BLaER1 treated with 17β-estradiol and CSF1 and Interleukin-3, amounts not matched to agents 10 nM and 100 nM (cell line): Measurements from ENCODE around the gene RICTOR.
A peak's percentile ranks its signal among the peaks of the same experiment; 100 is the strongest.

Source experiments
- H3K27ac ChIP-seq, 11 experiments: shearing (Covaris generic); formaldehyde crosslinking; 2 replicates each; pipeline ENCODE4 v1.8.1; 2022
- H3K27me3 ChIP-seq, 11 experiments: shearing (Covaris generic); formaldehyde crosslinking; 2 replicates each; pipeline ENCODE4 v1.8.1; 2022
- H3K36me3 ChIP-seq, 11 experiments: shearing (Covaris generic); formaldehyde crosslinking; 2 replicates each; pipeline ENCODE4 v1.8.1; 2022
- H3K4me1 ChIP-seq, 10 experiments: shearing (Covaris generic); formaldehyde crosslinking; 2 replicates each; pipeline ENCODE4 v1.8.1; 2022
- H3K4me2 ChIP-seq, 11 experiments: shearing (Covaris generic); formaldehyde crosslinking; 2 replicates each; pipeline ENCODE4 v1.8.1; 2022
- H3K4me3 ChIP-seq, 10 experiments: shearing (Covaris generic); formaldehyde crosslinking; 2 replicates each; pipeline ENCODE4 v1.8.1; 2022
- H3K9ac ChIP-seq, 11 experiments: shearing (Covaris generic); formaldehyde crosslinking; 2 replicates each; pipeline ENCODE4 v1.8.1; 2022
- H3K9me3 ChIP-seq, 11 experiments: shearing (Covaris generic); formaldehyde crosslinking; replicated peaks in 1 of 11; 2 replicates each; pipeline ENCODE4 v1.8.1; 2022
- H4K20me1 ChIP-seq, 11 experiments: shearing (Covaris generic); formaldehyde crosslinking; 2 replicates each; pipeline ENCODE4 v1.8.1; 2022
- Cebpa-rat ChIP-seq, 11 experiments: shearing (Covaris generic); IDR thresholded peaks; 2 replicates each; pipeline ENCODE4 v1.8.1; 2022

RICTOR gene

DNA sequence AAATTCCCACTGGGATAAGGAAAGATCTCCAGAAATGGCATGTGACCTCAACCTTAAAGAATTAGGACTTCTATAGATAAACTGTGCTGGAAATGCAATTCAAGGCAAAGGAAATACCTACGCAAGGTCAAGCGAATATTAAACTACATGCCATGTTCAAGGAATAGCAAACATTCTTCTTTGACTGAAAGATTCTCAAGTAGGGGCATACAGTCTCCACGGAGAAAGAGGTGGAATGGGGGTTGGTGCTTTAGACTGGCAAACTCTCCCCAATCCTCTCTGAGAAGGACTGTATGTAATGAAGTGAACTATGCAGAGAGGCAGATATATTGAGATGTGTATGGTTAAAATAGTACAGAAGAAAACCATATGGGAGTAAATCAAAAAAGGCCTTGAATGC is 6.1 kb downstream of the RICTOR start:
- Histone ChIP-seq H3K27me3 (no peaks in the 10 kb centered on the region), H3K4me1 (peaks cover 15 to 19% (median 17%) of the 10 kb centered on the region in 10 experiments; a peak in 19 of 20 replicates), H3K9ac (no peak overlapping the region), H4K20me1 (peaks cover 26 to 97% (median 60%) of the 10 kb centered on the region in 11 experiments; a peak in 21 of 22 replicates), H3K4me2 (no peak overlapping the region), H3K27ac (no peak overlapping the region), H3K4me3 (no peak overlapping the region), H3K36me3 (peaks cover 51 to 68% (median 58%) of the 10 kb centered on the region in 11 experiments), H3K9me3 (peaks cover 25 to 52% (median 45%) of the 10 kb centered on the region in 11 experiments; a peak in 21 of 22 replicates)
- no peak for TF ChIP-seq Cebpa-rat (IDR thresholded peaks at IDR 0.05)

- Histone ChIP-seq H3K36me3 (peaks cover 46 to 59% (median 51%) of the 10 kb centered on the region in 11 experiments), H3K4me1 (peaks cover 0 to 7% (median 0%) of the 10 kb centered on the region in 10 experiments; a peak in 2 of 20 replicates), H3K9me3 (peaks cover 25 to 46% (median 39%) of the 10 kb centered on the region in 11 experiments; a peak in 21 of 22 replicates), H3K27ac (no peak overlapping the region), H3K27me3 (no peaks in the 10 kb centered on the region), H3K4me3 (no peak overlapping the region), H3K4me2 (no peak overlapping the region), H3K9ac (no peak overlapping the region), H4K20me1 (peaks cover 21 to 98% (median 58%) of the 10 kb centered on the region in 11 experiments; a peak in 21 of 22 replicates)
- no peak for TF ChIP-seq Cebpa-rat (IDR thresholded peaks at IDR 0.05)
Observed at GRCh38 chr5:39064450-39064849, 9.7 kb downstream of the RICTOR start.

- H3K4me2 ChIP-seq: no peak overlapping the region
- H3K4me3 ChIP-seq: no peak overlapping the region
- H4K20me1 ChIP-seq: peaks cover 19 to 99% (median 71%) of the 10 kb centered on the region in 11 experiments; a peak in 21 of 22 replicates
- H3K27ac ChIP-seq: no peak overlapping the region
- peaks cover 23 to 32% (median 28%) of the 10 kb centered on the region in 11 experiments; a peak in 21 of 22 replicates for H3K9me3 ChIP-seq
- H3K27me3 ChIP-seq: no peaks in the 10 kb centered on the region
- no peak overlapping the region for H3K9ac ChIP-seq
- H3K4me1 ChIP-seq: peaks cover 0 to 20% (median 11%) of the 10 kb centered on the region in 10 experiments; a peak in 11 of 20 replicates
- TF ChIP-seq Cebpa-rat (IDR thresholded peaks at IDR 0.05): no peak
- peaks cover 32 to 45% (median 37%) of the 10 kb centered on the region in 11 experiments for H3K36me3 ChIP-seq
Observed at GRCh38 chr5:39063037-39063436, 11.2 kb downstream of the RICTOR start.

DNA sequence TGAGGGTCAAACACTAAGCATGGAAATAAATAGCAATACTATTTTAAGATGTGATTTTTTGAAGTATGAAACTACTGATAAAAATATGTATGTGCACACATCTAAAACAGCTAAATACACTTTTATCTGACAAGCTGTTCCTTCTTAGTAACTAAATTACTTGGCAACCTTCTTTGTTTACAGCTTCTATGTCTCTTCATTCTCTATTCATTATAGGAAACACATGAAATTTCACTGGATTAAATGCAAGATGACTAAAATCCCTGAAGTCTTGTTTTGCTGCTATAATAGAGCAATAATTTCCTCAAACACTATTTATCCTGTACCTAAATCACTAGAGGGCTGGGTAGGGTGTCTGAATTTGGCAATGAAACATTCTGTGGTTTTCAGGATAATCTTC is 11.7 kb downstream of the RICTOR start:
- Histone ChIP-seq H3K27ac (no peak overlapping the region), H3K9ac (no peak overlapping the region), H3K9me3 (peaks cover 18 to 27% (median 23%) of the 10 kb centered on the region in 11 experiments; a peak in 21 of 22 replicates), H3K4me1 (peaks cover 0 to 25% (median 13%) of the 10 kb centered on the region in 10 experiments; a peak in 11 of 20 replicates), H4K20me1 (peaks cover 19 to 100% (median 74%) of the 10 kb centered on the region in 11 experiments; a peak in 21 of 22 replicates), H3K4me3 (no peak overlapping the region), H3K27me3 (no peaks in the 10 kb centered on the region), H3K36me3 (peaks cover 27 to 40% (median 32%) of the 10 kb centered on the region in 11 experiments), H3K4me2 (no peak overlapping the region)
- TF ChIP-seq Cebpa-rat (IDR thresholded peaks at IDR 0.05): no peak

DNA sequence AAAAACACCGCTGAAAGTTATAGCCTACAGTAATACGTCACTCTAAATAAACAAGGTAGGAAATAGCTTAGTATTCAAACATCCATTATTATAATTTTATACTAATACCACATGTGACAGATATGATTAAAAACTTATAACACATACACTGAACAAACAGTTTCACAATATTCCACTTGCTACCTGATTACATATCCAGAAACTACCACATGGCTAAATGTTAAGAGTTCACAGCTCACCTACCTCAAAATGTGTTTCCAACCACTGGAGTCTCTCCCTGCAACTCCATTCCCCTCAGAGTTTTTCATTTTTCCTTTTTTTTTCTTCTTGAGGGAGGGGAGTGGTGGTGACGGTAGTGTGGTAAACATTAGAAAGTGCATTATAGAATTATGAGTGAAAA is 12.1 kb downstream of the RICTOR start:
- H3K4me1 ChIP-seq: peaks cover 0 to 29% (median 13%) of the 10 kb centered on the region in 10 experiments; a peak in 11 of 20 replicates
- no peaks in the 10 kb centered on the region for H3K27me3 ChIP-seq
- H3K36me3 ChIP-seq: peaks cover 23 to 37% (median 28%) of the 10 kb centered on the region in 11 experiments
- H3K4me2 ChIP-seq: no peak overlapping the region
- no peak for TF ChIP-seq Cebpa-rat (IDR thresholded peaks at IDR 0.05)
- peaks cover 19 to 100% (median 74%) of the 10 kb centered on the region in 11 experiments; a peak in 21 of 22 replicates for H4K20me1 ChIP-seq
- no peak overlapping the region for H3K4me3 ChIP-seq
- H3K9me3 ChIP-seq: peaks cover 14 to 23% (median 19%) of the 10 kb centered on the region in 11 experiments; a peak in 21 of 22 replicates
- H3K27ac ChIP-seq: no peak overlapping the region
- no peak overlapping the region for H3K9ac ChIP-seq

DNA sequence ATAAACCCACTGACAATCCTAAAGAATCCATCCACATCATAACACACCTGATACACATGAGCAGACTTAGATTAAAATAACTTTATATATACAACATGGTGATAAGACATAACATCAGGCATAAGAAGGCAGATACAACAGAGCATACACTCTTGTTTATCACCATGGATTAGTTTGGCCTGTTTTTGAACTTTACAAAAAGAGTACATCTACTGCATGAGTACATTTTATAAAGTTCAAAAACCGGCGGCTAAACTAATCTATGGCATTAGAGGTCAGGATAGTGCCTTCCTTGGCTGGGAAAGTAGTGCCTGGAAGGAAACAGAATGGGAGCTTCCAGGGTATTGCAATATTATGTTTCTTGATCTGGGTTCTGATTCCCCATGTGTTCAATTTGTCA is 15.1 kb downstream of the RICTOR start:
- no peak for TF ChIP-seq Cebpa-rat (IDR thresholded peaks at IDR 0.05)
- no peak overlapping the region for H3K9ac ChIP-seq
- H3K27me3 ChIP-seq: no peaks in the 10 kb centered on the region
- no peak overlapping the region for H3K27ac ChIP-seq
- H3K4me3 ChIP-seq: no peak overlapping the region
- H3K9me3 ChIP-seq: peaks cover 0 to 6% (median 0%) of the 10 kb centered on the region in 11 experiments; a peak in 1 of 22 replicates
- peaks cover 0 to 100% (median 58%) of the 10 kb centered on the region in 11 experiments; a peak in 17 of 22 replicates for H4K20me1 ChIP-seq
- peaks cover 0 to 29% (median 13%) of the 10 kb centered on the region in 10 experiments; a peak in 11 of 20 replicates for H3K4me1 ChIP-seq
- H3K36me3 ChIP-seq: peaks cover 9 to 35% (median 17%) of the 10 kb centered on the region in 11 experiments
- H3K4me2 ChIP-seq: peak overlapping the region in 2 of 11 experiments; percentile 75 to 86; a peak in 1 of 22 replicates

DNA sequence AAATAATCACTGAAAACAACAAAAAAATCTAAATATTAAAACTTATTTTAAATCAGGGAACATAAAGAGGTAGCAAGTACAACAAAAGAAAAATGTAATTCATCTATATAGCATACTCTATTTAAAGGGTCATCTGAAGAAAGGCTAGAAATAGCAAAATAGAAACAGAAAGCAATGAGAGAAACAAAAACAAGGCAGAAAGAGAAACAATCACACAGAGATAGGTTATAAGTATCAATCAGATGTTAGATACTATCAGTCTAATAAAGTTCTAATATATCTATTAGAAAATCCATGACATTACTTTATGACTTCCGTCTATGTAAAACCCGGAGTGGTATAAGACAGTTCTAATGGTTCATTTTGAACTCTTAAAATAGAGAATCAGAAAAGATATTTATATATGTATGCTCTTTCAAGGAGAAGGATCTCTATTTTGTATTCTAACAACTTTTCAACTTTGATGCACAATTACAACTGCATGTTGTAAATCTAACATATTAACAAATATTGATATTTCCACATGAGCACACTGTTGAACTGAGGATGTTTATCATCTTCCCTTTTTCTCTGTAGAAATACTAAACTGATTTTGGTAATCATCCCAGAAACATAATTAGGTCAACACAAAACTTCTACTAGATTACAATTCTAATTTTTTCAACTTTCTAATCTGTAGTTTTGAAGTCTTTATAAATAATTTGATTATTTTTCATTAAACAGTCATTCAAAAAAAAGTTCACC is 15.8 kb downstream of the RICTOR start:
- H3K27ac ChIP-seq: peak overlapping the region in 7 of 11 experiments; percentile 39 to 52 (median 50); a peak in 13 of 22 replicates
- peak overlapping the region; percentile 54 to 86 (median 76); a peak in 19 of 22 replicates for H3K4me2 ChIP-seq
- TF ChIP-seq Cebpa-rat (IDR thresholded peaks at IDR 0.05): no peak
- peak overlapping the region; percentile 36 to 60 (median 48); a peak in 15 of 20 replicates for H3K4me3 ChIP-seq
- no peaks in the 10 kb centered on the region for H3K27me3 ChIP-seq
- H3K4me1 ChIP-seq: peaks cover 0 to 29% (median 13%) of the 10 kb centered on the region in 10 experiments; a peak in 11 of 20 replicates
- H3K9me3 ChIP-seq: peaks cover 0 to 7% (median 0%) of the 10 kb centered on the region in 11 experiments; a peak in 1 of 22 replicates
- peak overlapping the region in 7 of 11 experiments; percentile 27 to 64 (median 55); a peak in 8 of 22 replicates for H3K9ac ChIP-seq
- H3K36me3 ChIP-seq: peaks cover 9 to 35% (median 17%) of the 10 kb centered on the region in 11 experiments
- H4K20me1 ChIP-seq: peaks cover 0 to 96% (median 51%) of the 10 kb centered on the region in 11 experiments; a peak in 17 of 22 replicates

- Histone ChIP-seq H3K9me3 (peaks cover 0 to 7% (median 0%) of the 10 kb centered on the region in 11 experiments; a peak in 1 of 22 replicates), H3K27ac (peak overlapping the region in 8 of 11 experiments; percentile 7 to 52 (median 50); a peak in 12 of 22 replicates), H3K9ac (peak overlapping the region in 7 of 11 experiments; percentile 27 to 64 (median 55); a peak in 8 of 22 replicates), H3K27me3 (no peaks in the 10 kb centered on the region), H3K4me2 (peak overlapping the region; percentile 54 to 86 (median 76); a peak in 19 of 22 replicates), H3K4me1 (peaks cover 0 to 29% (median 13%) of the 10 kb centered on the region in 10 experiments; a peak in 11 of 20 replicates), H3K4me3 (peak overlapping the region; percentile 36 to 60 (median 48); a peak in 15 of 20 replicates), H4K20me1 (peaks cover 0 to 96% (median 45%) of the 10 kb centered on the region in 11 experiments; a peak in 15 of 22 replicates), H3K36me3 (peaks cover 9 to 37% (median 18%) of the 10 kb centered on the region in 11 experiments)
- no peak for TF ChIP-seq Cebpa-rat (IDR thresholded peaks at IDR 0.05)
Observed at GRCh38 chr5:39057734-39058133, 16.5 kb downstream of the RICTOR start.
